ENCODE results near the gene SPRED3. TPM values are rescaled to one million over a fixed set of nuclear protein-coding genes. Genes with fewer than 3 reads are reported as not detected.

The SPRED3 gene
- total and polyA plus RNA-seq, 9 of the 15 experiments (the other 6 are each of a cell fraction or from before 2014, with no cell fraction given): 0.05 to 1.3 (median 0.36) TPM

DNA sequence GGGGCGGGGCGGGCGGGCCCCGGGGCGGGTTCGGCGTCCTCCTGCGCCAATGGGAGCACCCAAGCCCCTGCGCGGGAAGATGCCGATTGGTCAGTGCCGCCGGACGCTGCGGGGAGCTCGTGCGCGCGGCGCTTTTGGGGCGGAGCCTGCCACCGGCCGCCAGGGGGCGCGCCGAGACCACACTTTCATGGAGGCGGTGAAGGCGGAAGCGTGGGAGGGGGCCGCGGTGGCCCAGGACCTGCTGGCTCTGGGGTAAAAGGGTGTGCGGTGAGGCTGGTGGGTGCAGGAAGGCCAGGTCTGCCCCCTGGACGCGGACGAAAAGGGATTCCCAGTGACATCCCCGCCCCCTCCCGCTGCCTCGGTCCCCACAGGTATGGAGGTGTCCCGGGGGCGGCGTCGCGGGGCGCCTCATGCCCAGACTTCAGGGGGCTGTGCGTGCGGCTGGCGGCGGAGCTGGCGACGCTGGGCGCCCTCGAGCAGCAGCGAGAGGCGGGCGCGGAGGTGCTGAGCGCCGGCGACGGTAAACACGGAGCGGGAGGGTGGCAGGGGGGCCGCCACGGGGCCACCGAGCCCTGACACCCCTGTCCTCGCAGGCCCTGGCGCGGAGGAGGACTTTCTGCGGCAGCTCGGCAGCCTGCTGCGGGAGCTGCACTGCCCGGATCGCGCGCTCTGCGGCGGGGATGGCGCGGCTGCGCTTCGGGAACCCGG lies 14.6 kb downstream of the SPRED3 start, which contains the start of gene FAM98C (continued):
- TF ChIP-seq, protein P1, sequence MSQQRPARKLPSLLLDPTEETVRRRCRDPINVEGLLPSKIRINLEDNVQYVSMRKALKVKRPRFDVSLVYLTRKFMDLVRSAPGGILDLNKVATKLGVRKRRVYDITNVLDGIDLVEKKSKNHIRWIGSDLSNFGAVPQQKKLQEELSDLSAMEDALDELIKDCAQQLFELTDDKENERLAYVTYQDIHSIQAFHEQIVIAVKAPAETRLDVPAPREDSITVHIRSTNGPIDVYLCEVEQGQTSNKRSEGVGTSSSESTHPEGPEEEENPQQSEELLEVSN (IDR thresholded peaks at IDR 0.05; ENCODE audit: borderline replicate concordance in 1 of 2, extremely low read depth in 1 of 2, insufficient read depth in 1 of 2, insufficient read length in 1 of 2, low read depth in 1 of 2, low read length in 1 of 2, poor library complexity in 1 of 2, severe bottlenecking in 1 of 2): peak; percentile 86 to 98
- TF ChIP-seq, protein P2, sequence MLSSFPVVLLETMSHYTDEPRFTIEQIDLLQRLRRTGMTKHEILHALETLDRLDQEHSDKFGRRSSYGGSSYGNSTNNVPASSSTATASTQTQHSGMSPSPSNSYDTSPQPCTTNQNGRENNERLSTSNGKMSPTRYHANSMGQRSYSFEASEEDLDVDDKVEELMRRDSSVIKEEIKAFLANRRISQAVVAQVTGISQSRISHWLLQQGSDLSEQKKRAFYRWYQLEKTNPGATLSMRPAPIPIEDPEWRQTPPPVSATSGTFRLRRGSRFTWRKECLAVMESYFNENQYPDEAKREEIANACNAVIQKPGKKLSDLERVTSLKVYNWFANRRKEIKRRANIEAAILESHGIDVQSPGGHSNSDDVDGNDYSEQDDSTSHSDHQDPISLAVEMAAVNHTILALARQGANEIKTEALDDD (IDR thresholded peaks at IDR 0.05): no peak
- TF ChIP-seq FOXA3 (CRISPR knock-in tag; conservative IDR thresholded peaks at IDR 0.05 in 1 of 2, IDR thresholded peaks at IDR 0.05 in 1 of 2): no peak
- TF ChIP-seq TGIF2 (CRISPR knock-in tag; IDR thresholded peaks at IDR 0.05): no peak
- 0 out of 2 replicates have a peak, but pooled peaks have one; percentile 22 for TF ChIP-seq ZBTB17 (CRISPR knock-in tag; IDR thresholded peaks at IDR 0.05)
- peak in 1 of 2 experiments; percentile 26; a peak in 2 of 4 replicates for TF ChIP-seq ETV6 (IDR thresholded peaks at IDR 0.05; ENCODE audit: borderline replicate concordance in 1 of 2, low read depth in 2 of 2, low read length in 1 of 2)
- TF ChIP-seq ETV6 (CRISPR knock-in tag; IDR thresholded peaks at IDR 0.05; ENCODE audit: borderline replicate concordance): no peak
- peak; percentile 65; the same call in 1 of the 2 replicates for TF ChIP-seq ZNF282 (CRISPR knock-in tag; IDR thresholded peaks at IDR 0.05)
- no peak for TF ChIP-seq DPF2 (IDR thresholded peaks at IDR 0.05)
- TF ChIP-seq ZNF586 (CRISPR knock-in tag; conservative IDR thresholded peaks at IDR 0.05): no peak
- no peak for TF ChIP-seq POLR3A (IDR thresholded peaks at IDR 0.05; ENCODE audit: borderline replicate concordance, extremely low read depth, insufficient read depth, insufficient read length)
- peak; percentile 51 for TF ChIP-seq ZNF592 (IDR thresholded peaks at IDR 0.05)
- no peak for TF ChIP-seq BRD9 (IDR thresholded peaks at IDR 0.05; ENCODE audit: low read depth, partially characterized antibody)
- no peak for TF ChIP-seq MEIS2 (IDR thresholded peaks at IDR 0.05; ENCODE audit: partially characterized antibody)
- 0 out of 2 replicates have a peak, but pooled peaks have one; percentile 6 for TF ChIP-seq SOX6 (IDR thresholded peaks at IDR 0.05)
- TF ChIP-seq NUFIP1 (IDR thresholded peaks at IDR 0.05; ENCODE audit: partially characterized antibody): no peak
- TF ChIP-seq ZNF311 (CRISPR knock-in tag; IDR thresholded peaks at IDR 0.05): no peak
- TF ChIP-seq PTBP1 (IDR thresholded peaks at IDR 0.05; ENCODE audit: low read depth, low read length): no peak
- TF ChIP-seq, protein P3, sequence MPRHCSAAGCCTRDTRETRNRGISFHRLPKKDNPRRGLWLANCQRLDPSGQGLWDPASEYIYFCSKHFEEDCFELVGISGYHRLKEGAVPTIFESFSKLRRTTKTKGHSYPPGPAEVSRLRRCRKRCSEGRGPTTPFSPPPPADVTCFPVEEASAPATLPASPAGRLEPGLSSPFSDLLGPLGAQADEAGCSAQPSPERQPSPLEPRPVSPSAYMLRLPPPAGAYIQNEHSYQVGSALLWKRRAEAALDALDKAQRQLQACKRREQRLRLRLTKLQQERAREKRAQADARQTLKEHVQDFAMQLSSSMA (CRISPR knock-in tag; IDR thresholded peaks at IDR 0.05): no peak
- TF ChIP-seq DIDO1 (tag; IDR thresholded peaks at IDR 0.05; ENCODE audit: low read depth): no peak
- TF ChIP-seq NFXL1 (CRISPR knock-in tag; IDR thresholded peaks at IDR 0.05): no peak
- peak; percentile 83; the same call in 1 of the 2 replicates for TF ChIP-seq PHF8 (IDR thresholded peaks at IDR 0.05; ENCODE audit: borderline replicate concordance, low read length)
